ENCODE results near the gene RRN3.
"Not testable (repeated sequence)": the region's sequence is repeated elsewhere in the genome, so short reads cannot be mapped to it uniquely, and the experiment has no call there.

Gene RRN3

DNA sequence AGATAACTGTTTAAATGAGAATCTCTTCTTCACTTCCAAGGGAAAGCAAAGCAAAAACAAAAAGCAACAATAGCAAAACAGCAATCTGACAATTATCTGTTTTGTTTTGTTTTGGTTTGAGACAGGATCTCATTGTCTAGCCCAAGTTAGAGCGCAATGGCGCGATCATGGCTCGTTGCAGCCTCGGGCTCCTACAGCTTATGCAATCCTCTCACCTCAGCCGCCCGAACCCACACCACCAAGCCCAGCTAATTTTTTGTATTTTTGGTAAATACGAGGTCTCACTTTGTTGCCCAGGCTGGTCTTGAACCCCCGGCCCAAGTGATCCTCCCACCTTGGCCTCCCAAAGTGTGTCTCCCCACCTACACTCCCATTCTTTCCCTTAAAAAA is 2.5 kb upstream of the RRN3 start:
- DNase-seq, result not testable (repeated sequence)

DNA sequence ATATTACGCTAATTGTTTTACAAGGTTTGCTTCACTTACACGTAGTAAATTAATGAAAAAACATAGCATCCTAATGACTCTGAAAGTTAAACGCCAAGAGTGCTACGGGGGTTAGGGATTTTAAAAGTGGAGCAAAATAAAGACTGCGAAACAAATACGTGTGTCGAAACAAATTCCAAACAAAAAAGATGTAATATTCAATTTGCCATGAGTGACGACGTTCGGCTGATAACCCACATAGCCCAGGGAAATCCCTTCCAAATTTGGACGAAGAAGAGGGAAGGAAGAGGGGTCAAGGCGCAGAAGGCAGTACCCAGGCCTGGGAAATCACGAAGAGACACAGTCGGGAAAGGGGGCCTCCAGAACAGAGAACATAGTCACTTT is 509 bp downstream of the RRN3 start:
- DNase-seq, result not testable (repeated sequence)

DNA sequence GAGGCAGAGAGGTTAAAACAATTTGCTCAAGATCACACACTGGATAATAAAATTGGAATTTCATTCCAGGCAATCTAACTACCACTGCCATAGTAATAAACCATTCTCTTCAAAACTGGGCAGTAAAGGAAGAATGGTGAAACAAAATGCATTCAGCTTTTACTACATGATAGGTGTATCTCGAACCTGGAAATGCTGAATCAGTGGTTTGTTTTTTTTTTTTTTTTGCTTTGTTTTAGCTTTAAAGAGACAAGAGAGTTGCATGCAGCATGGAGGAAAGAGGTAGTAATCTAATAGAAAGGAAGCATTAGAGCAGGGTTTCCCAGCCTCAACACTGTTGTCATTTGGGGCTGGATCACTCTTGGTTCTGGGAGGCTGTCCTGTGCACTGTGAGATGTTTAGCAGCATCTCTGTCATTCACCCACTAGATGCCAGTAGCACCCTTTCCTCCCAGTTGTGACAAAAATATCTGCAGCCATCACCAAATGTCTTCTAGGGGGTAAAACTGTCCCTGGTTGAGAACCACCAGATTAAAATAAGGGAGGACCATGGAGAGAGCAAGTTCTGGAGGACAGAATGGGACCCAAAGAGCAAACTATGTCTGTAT is 3.3 kb downstream of the RRN3 start:
- not testable (repeated sequence) for DNase-seq

DNA sequence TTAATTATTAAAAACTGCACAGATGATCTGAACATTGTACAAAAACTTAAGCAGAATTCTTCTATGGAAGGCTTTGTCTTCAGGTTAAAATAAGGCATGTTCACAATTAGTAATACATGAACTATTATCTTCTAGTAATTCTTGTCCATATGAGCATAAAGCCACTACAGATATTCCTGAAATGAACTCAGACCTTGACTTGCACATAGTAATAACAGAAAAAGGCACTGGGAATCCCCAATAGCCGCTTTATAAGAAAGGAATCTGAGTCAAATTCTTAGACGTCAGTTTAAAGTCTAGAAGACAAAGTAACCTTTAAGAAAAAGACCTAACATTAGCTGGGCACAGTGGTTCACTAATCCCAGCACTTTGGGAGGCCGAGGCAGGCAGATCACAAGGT is 11.3 kb downstream of the RRN3 start:
- not testable (repeated sequence) for DNase-seq

DNA sequence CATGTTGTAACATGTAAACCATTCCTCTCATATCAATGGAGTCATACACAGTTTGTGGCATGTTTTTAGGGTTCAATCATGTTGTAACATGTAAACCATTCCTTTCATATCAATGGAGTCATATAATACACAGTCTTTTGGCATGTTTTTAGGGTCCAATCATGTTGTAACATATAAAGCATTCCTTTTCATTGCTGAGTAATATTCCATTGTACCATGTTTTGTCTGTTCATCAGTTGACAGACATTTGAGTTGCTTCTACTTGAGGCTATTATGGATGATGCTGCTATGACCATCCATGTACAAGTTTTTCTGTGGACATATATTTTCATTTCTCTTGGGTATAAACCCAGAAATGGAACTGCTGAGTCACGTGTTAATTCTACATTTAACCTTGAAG is 13.2 kb downstream of the RRN3 start:
- not testable (repeated sequence) for DNase-seq

DNA sequence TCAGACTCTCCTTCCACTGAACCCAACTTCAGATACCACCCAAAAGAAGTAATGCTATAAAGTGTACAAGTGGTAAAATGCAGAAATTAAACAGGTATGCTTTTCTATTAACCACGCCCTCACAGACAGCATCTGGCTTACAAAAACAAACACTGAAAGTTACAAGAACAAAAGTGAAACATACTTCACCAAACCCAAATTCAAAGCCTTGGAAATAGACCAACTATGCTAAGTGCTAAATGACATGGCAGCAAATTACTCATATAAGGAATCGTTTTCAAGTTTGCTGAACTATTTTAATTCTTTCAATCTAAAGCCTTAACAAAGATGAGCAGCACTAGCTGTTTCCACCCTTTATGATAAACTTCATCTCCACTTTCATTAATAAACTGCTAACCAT is 17.9 kb downstream of the RRN3 start:
- not testable (repeated sequence) for DNase-seq

DNA sequence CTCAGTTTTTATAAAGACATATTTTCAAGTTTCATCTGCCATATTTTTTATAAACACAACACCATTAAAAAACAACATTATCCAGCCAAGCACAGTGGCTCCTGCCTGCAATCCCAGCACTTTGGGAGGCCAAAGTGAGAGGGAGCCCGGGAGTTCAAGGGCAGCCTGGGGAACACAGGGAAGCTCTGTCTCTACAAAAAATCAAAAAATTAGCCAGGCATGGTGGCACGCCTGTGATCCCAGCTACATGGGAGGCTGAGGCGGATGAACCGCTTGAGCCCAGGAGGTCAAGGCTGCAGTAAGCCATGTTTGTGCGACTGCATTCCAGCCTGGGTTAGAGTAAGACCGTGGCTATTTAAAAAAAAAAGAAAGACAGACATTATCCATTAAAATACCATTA is 21.0 kb downstream of the RRN3 start:
- DNase-seq, result no peak

DNA sequence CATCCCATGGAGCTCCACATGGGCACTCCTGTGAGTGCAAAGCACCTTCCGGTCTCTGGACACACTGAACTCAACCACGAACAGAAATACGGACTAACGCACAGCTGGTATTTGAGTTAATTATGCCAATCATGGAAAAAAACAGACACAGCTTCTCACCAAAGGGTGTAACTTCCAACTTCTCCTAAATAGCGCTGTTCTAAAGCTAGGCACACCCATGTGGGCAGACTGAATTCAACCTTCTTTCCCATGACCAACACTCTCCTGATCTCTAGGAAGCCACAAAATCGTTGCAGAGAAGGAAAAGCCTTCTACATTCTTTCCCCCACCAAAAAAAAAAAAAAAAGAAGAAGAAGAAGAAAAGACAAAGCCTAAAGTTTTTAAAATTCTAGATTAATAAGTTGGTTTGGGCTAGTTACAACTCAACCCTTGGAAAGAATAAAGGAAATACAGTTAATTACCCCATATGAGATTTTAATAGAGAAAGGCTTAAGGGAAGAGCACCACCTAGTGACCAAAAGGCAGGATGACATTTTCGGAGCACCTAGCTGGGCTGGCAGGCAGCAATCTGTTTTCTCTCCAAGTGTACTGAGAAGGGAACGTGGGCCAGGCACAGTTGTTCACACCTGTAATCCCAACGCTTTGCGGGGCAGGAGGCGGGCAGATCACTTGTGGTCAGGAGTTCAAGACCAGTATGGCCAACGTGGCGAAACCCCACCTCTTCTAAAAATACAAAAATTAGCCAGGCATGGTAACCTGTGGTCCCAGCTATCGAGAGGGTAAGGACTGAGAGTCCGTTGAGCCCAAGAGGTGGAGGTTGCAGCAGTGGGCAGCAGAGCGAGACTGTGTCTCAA is 21.9 kb downstream of the RRN3 start:
- DNase-seq, result not testable (repeated sequence)

DNA sequence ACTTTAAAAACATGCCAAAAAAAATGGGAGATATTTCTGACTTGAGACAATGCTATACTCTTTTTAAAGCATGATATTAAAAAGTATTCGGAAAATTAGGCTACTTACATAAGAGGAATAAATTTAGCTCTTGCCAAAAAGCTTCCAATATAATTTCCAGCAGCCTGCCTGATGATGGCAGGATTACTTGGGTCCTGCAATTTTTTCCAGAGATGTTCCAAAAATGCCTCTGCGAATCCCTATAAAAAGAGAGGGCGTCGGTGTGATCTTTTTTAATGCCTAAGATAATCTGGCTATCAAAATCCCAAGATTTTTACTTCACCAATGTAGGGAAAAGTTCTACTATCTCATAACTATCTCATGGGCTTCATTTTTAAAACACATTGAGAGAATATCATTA is 23.1 kb downstream of the RRN3 start:
- not testable (repeated sequence) for DNase-seq

DNA sequence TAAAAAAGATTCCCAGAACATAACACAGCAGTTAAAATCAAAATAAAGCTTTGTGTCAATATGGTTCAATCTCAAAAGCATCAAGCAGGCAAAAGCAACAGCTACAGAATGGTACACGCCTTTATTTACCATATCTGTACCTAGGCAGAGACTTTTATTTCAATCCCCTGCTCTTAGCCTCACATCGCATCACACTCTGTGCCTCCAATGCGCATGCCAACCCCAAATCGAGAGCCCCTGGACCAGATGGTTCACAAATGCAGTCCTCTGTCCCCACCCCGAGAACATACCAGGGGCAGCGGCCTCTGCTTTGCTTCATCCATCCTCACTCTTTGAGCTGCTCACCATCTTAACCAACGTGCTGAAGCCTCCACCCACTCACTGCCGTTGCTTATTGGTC is 27.4 kb downstream of the RRN3 start:
- DNase-seq, result not testable (repeated sequence)

DNA sequence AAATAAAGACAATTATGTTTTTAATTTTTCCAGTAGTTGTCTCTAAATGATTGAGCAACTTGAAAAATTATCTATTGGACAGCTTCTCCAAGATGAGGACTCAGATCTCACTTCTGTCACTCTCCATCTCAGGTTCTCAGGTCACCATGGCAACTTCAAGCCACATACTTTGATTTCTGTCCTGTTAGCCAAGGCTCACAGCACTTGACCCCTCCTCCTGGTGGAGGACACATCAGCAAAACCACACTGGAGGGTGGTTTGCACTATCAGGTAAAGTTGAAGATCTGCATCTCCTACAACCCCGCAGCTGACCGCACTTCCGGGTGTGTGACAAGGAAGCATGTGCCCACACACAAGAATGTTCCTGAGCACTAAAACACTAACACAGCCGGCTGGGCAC is 28.1 kb downstream of the RRN3 start:
- not testable (repeated sequence) for DNase-seq

DNA sequence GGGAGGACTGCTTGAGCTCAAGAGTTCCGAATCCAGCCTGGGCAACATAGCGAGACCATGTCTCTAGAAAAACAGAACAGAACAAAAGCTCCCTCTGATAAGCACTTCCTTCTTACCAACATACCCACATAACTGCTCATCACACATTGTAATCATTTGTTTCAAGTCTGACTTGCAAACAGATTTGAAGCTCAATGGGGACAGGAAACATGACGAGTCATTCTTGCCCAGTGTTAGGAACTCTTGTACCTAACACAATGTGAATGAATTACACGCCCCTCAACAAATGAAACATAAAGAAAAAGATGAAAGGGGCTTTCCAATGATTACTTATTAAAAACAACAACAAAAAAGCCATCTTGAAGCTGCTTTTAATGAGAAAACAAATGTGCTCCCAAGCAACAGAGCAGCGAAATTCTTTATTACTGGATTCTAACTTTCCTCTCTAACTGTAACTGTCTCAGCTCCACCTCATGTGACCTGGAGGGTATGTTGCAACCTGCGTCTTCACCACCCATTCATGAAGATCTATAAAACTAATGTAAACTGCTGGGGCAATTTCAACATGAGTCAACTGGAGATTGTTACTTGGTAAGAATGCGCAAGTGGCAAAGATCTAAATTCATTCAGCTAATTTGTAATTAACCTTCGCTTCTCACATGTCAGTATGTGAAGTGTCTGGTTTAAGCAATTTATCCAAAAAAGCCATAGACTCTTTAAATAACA is 31.8 kb downstream of the RRN3 start:
- not testable (repeated sequence) for DNase-seq

DNA sequence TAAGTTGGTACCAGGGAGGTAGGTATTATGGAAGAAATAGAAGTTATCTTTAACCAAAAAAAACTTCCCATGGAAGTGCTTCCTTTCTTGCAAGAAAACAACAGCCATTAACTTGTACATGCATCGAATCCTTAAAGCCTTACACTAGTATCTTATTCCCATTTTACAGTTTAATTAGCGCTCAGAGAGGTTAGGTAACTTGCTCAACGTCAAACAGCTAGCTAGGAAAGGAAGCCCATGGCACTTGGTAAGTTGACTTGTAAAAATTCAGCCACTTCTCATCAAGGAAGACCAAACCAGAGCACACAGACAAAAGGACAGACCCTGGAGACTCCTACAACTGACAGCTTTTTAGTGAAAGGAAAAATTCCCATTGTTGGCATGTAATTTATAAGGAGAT is 34.7 kb downstream of the RRN3 start:
- DNase-seq, result no peak

DNA sequence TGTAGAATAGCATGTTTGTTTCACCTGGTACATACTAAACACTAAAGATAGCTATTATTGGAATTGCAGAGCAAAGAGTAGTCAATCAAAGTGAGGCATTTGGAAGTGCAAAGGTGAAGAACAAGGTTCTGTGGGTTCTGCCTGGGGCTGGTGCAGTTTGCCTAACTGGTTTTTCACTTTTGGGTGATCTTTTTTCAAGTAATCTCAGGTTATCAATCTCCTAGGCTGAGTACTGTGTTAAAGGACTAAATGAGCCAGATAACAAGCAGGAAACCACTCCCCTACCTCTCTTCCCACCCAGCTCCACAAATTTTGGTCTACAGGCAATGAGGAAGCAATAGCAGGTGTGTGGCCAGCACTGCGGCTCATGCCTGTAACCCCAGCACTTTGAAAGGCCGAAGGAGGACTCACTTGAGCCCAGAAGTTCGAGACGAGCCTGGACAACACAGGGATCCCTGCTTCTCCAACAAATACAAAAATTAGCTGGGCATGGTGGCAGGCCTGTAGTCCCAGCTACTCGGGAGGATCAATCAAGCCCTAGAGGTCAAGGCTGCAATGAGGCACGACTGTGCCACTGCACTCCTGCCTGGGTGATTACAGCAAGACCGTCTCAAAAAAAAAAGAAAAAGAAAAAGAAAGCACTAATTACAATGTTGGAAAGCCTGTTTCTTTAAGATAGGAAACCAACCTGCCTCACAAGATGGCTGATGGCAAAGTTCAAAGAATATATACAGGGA is 36.2 kb downstream of the RRN3 start:
- DNase-seq, result no peak

DNA sequence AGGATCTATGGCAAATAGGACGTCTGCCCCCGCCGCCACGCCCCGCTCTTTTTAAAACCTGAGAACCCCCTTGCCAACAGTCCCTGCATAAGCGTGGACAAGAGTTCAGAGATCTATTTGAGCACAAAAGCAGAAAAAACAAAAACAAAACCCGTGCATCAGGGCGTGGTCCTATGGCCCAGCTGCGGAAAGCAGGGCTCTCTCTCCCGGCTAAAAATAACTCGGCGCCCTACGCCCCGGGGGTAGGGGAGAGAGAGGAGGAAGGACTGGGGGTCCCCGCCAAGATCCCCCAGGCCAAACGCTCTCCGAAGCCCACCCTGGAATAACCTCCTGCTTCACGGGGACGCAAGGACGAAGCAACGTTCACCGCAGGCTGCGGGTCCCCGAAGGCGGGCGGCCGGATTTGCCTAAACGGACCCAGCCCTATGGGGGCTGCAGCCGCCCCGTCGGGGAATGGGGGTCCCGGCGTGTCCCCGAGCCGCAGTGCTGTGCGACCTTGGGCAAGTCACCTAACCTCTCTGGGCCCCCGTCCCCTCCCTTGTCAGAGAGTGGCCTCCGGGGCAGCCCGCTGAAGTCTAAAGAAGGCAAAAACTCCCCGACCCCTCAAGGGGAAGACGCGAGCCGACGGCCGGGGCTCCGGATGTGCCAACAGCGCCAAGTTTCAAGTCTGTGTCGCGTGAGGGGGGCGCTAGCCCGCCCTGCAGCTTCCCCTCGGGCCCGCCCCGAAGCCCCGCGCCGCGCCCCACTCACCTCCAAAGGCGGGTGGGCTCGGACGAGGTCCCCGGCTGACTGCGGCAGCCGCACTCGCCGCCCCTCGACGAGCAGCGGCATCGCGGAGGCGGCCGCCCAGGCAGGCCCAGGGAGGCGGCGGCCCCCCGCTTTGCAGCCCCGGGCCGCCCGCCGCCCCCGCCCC is 38.7 kb downstream of the RRN3 start:
- peak; percentile 4 for DNase-seq

DNA sequence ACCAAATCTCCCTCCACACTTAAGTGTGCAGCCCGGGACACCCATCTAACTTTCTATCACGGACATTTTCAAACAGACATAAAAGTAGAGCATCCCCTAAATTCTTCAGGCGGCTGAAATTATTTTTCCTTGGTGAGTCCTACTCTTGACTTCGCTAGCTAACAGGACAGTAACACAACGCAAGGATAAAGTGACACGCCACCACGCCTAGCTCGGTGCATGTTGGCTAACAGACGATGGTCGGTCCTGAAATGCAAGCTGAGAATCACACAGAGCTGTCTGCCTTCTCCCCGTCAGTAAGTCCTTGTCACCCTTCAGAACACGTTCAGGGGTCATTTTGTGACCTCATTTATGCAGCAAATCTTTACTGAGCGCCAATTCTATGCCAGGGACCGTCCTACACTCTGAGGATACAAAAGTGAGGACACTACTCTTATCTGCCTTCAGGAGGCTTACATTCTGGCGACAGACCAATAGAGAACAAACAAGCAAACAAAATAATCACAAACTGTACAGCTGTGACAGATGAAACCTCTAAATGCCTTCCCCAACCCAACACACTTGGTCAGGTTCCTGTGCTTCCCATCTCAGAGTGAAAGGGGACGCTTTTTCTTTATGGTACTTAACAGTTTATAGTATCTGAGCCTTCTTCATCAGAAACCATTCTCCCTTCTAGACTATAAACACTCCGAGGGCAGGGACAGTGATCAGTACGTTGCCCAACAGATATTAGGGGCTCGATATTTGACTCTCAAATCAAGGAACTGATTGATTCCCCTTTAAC is 39.5 kb downstream of the RRN3 start:
- no peak for DNase-seq

DNA sequence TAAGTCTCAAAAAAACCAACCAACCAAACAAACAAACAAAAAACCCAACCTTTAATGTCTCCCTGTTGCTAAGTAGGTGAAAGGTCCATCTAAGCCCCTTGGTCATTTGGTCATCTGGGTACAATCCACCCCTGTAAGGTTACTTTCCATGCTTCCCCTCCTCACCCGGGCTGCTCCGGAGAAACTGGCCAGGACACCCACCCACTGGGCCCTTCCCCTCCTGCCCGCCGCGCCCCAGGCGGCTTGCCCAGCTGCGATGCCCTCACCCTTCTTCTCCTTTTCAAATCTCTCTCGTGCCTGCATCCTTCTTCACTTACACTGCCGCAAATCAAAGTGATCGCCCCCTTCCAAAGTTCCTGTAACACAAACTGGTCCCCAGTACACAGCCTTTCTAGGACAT is 40.2 kb downstream of the RRN3 start:
- no peak for DNase-seq

DNA sequence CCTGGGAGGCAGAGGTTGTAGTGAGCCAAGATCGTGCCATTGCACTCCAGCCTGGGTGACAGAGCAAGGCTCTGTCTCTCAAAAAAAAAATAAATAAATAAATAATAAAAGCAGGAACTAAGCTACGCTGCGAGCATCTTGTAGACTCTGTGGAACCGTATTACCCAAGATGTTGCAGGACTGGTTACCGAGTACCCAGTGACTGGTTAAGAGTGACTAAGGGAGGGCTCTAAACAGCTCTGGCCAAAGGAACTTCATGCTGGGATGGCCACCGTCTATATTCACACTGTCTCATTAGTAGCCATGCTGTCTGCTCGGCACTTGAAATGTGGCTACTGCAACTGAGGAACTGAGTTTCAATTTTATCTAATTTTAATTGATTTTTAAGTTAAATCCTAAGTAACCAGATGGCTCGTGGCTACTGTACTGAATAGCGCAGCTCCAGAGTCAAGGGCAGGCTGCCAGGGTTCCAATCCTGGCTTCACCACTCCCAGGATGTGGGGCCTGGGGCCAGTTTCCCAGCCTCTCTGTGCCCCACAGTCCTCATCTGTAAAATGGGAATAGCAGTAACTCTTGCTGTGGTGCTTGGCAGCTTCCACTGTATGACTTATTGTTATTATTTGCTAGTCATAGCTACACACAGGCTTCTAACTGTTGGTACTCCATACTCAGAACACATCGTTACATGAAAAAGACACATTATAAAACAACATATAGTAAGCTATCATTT is 41.2 kb downstream of the RRN3 start:
- DNase-seq, result no peak

DNA sequence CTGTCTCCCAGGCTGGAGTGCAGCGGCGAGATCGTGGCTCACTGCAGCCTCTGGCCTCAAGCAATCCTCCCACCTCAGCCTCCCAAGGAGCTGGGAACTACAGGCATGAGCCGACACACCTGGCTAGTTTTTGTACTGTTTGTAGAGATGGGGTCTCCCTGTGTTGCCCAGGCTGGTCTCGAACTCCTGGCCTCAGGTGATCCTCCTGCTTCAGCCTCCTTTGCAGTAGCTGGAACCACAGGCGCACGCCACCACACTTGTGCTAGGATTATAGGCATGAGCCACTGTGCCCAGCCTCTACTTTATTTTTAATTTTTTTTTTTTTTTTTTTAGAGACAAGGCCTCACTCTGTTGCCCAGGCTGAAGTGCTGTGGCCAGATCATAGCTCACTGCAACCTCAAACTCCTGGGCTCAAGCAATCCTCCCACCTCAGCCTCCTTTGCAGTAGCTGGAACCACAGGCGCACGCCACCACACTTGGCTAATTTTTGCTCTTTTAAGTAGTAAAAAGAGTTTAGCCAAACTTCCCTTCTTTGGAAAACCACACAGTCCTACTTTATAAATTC is 42.6 kb downstream of the RRN3 start:
- no peak for DNase-seq

DNA sequence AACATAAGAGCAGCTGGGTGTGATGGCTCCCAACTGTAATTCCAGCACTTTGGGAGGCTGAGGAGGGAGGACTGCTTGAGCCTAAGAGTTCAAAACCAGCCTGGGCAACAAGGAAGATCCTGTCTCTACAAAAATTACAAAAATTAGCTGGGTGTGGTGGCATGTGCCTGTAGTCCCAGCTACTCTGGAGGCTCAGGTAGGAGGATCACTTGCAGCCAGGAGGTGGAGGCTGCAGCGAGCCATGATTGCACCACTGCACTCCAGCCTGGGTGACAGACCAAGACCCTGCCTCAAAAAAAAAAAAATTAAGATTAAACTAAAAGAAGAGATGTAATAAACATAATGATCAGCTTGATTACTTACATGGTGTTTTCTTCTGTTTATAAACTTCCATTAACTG is 43.6 kb downstream of the RRN3 start:
- DNase-seq, result not testable (repeated sequence)

Data from CD4-positive, alpha-beta T cell treated with Interleukin-12 subunit alpha and Interleukin-12 subunit beta, for 1 hour (primary cell).